ENCODE results near the gene JMJD6. TPM values are rescaled to one million over a fixed set of nuclear protein-coding genes. Genes with fewer than 3 reads are reported as not detected.

Gene JMJD6
- total RNA-seq, 4 donors from 2014 or later = 29.7 to 42.9 (median 41.7) TPM

- no peaks in the 10 kb centered on the region for H3K36me3 ChIP-seq
- H3K4me1 ChIP-seq = peaks cover 7 to 13% of the 10 kb centered on the region in 2 donors
- no peaks in the 10 kb centered on the region for H3K27me3 ChIP-seq
- DNase-seq (no peak), ATAC-seq (no peak)
- no peak for TF ChIP-seq CTCF (IDR thresholded peaks at IDR 0.05 in 4 of 5, conservative IDR thresholded peaks at IDR 0.05 in 1 of 5)
- TF ChIP-seq POLR2A (IDR thresholded peaks at IDR 0.05) = no peak
- no peaks in the 10 kb centered on the region for H3K9me3 ChIP-seq
- intact Hi-C loops (cut with DNase I; ENCODE audit: low total_unique reads) = no loop called here
- no peak overlapping the region for H3K27ac ChIP-seq
- no peak overlapping the region for H3K4me3 ChIP-seq
- in situ Hi-C loops (cut with MboI; ENCODE audit: low sequenced_read_pairs in 4 of 4) = no loop called here
These were observed 53.5 kb downstream of the JMJD6 start for GRCh38 chr17:76672892-76673291.

DNA sequence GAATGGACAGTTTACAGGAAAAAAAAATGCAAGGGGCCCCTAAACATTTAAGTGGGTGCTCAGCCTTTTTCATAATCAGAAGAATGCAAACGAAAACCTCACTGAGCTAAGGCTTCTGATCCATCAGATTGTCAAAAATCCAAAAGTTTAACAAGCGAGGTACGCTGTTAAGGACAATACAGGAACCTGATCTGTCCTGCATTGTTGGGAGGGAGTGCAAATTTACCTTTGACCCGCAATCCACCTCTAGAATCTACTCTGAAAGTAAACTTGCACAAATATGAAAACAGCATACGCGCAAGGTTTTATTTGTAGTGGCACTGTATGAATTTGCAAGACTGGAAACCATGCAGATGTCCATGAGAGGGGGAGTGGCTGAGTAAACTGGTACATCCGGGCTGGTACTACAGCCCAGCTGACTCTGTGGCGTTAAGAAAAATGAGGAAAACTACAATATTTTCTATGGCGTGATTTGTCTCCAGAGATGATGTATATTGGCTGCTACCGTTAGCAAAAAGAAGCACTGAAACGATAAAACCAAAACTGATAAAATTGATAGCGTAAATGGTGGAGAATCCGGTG, 54.0 kb downstream of the JMJD6 start:
- peak overlapping the region; percentile 61 to 94 (median 74) for H3K4me3 ChIP-seq
- DNase-seq = no peak
- peak overlapping the region; percentile 81 to 93 (median 88) for H3K27ac ChIP-seq
- no peaks in the 10 kb centered on the region for H3K27me3 ChIP-seq
- intact Hi-C loops (cut with DNase I; ENCODE audit: low total_unique reads) (no loop called here), in situ Hi-C loops (cut with MboI; ENCODE audit: low sequenced_read_pairs in 4 of 4) (no loop called here)
- H3K36me3 ChIP-seq = no peaks in the 10 kb centered on the region
- TF ChIP-seq CTCF (IDR thresholded peaks at IDR 0.05 in 4 of 5, conservative IDR thresholded peaks at IDR 0.05 in 1 of 5) (no peak), POLR2A (IDR thresholded peaks at IDR 0.05) (no peak)
- H3K9me3 ChIP-seq = no peaks in the 10 kb centered on the region
- peaks cover 7 to 13% of the 10 kb centered on the region in 2 donors for H3K4me1 ChIP-seq
- ATAC-seq = no peak

- Histone ChIP-seq H3K27me3 (no peaks in the 10 kb centered on the region), H3K27ac (peak overlapping the region; percentile 81 to 93 (median 88)), H3K36me3 (no peaks in the 10 kb centered on the region), H3K4me3 (peak overlapping the region; percentile 61 to 94 (median 74)), H3K4me1 (peaks cover 7 to 13% of the 10 kb centered on the region in 2 donors), H3K9me3 (no peaks in the 10 kb centered on the region)
- in situ Hi-C loops (cut with MboI; ENCODE audit: low sequenced_read_pairs in 4 of 4) = no loop called here
- ATAC-seq (peak; percentile 31 to 33), DNase-seq (no peak)
- TF ChIP-seq POLR2A (IDR thresholded peaks at IDR 0.05) (peak; percentile 29 to 67), CTCF (IDR thresholded peaks at IDR 0.05 in 4 of 5, conservative IDR thresholded peaks at IDR 0.05 in 1 of 5) (peak in 1 of 5 experiments; percentile 4)
- intact Hi-C loops (cut with DNase I; ENCODE audit: low total_unique reads) = no loop called here
These were observed 54.5 kb downstream of the JMJD6 start for GRCh38 chr17:76671912-76672262.

- in situ Hi-C loops (cut with MboI; ENCODE audit: low sequenced_read_pairs in 4 of 4) = no loop called here
These were observed 55.1 kb downstream of the JMJD6 start for GRCh38 chr17:76671123-76671911.

More at GRCh38 chr17:76671123-76671911, 55.1 kb downstream of the JMJD6 start:
- peaks cover 7 to 13% of the 10 kb centered on the region in 2 donors for H3K4me1 ChIP-seq
- H3K4me3 ChIP-seq = peak overlapping the region; percentile 61 to 94 (median 74)
- peak; percentile 99 to 100 for DNase-seq
- peak; percentile 100 for ATAC-seq
- no peaks in the 10 kb centered on the region for H3K9me3 ChIP-seq
- intact Hi-C loops (cut with DNase I; ENCODE audit: low total_unique reads) = no loop called here
- no peaks in the 10 kb centered on the region for H3K27me3 ChIP-seq
- peak overlapping the region; percentile 81 to 93 (median 88) for H3K27ac ChIP-seq
- H3K36me3 ChIP-seq = no peaks in the 10 kb centered on the region
- TF ChIP-seq CTCF (IDR thresholded peaks at IDR 0.05 in 4 of 5, conservative IDR thresholded peaks at IDR 0.05 in 1 of 5) = peak in 1 of 5 experiments; percentile 19
- TF ChIP-seq POLR2A (IDR thresholded peaks at IDR 0.05) = no peak
